Activated T-cell treated with anti-CD3 and anti-CD28 coated beads, Interleukin-2, amount 50 U/mL, for 1 hour (primary cell): ENCODE data around the gene EPHB1.
"Not testable (repeated sequence)": the region's sequence is repeated elsewhere in the genome, so short reads cannot be mapped to it uniquely, and the experiment has no call there.

Experiments used
- DNase-seq: peaks from one replicate; pipeline ENCODE4 v3.0.0-alpha.2; 2020

The EPHB1 gene

GRCh38 chr3:135233476-135233875, 438.4 kb downstream of the EPHB1 start:
- DNase-seq = not testable (repeated sequence)

- no peak for DNase-seq
These were observed 440.5 kb downstream of the EPHB1 start for GRCh38 chr3:135235541-135235940.

GRCh38 chr3:135237371-135238143, 442.5 kb downstream of the EPHB1 start:
- no peak for DNase-seq

DNA sequence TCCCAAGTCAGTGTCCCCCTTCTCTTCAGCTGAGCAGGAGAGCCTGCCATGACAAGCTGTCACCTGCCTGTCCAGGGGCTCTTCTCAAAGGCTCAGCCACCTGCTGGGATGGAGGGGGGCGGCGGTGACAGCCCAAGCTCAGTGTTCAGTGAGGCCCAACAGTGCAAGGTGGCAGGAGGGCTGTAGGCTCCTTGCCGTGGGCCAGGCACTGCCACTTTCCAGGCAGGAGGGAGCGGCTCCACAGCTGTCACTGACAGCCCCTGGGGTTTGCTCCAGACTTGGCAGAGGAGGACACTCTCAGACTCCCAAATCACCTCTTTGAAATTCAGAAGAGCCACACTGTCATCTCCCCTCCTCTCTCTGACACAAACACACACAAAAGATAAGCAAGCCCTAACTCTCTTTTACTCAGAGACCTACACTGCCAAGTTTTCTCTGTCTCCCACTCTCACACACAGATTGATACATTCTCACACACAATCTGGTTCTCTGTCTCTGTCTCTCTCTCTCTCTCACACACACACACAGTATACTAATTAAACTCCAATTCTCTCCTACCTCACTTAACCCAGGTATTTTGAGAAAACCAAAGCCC, 443.3 kb downstream of the EPHB1 start:
- no peak for DNase-seq

- no peak for DNase-seq
These were observed 444.0 kb downstream of the EPHB1 start for GRCh38 chr3:135238871-135239614.

DNA sequence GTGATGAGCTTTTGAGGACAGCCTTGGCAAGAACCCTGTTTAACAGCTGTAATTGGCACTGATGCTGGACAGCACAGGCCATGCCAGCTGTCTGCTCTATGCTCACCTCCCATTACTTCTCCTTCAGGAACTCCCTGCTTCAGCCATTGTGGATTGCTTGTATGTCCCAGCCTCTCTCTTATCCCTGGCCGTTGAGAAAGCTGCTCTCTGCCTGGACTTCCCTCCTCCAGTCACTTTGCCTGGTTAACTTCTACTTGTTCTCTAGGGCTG, 444.5 kb downstream of the EPHB1 start:
- no peak for DNase-seq

DNA sequence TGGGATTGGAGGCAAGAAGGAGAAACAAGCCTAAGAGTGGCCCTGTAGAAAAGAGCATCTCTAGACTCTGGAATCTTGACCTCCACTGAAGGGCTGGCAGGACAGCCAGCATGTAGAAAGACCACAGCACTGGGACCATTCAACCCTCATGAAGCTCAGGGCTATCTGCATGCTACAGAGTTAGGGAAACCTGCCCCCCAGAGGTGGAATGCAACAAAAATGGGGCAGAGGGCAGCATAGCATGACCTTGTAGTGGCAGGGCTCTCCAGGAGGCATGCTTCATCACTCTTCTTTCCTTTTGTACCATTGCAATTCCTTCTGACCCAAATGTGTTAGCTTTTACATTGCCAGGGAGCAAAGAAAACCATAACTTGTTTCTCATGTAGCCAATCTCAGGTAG, 445.4 kb downstream of the EPHB1 start:
- no peak for DNase-seq

DNA sequence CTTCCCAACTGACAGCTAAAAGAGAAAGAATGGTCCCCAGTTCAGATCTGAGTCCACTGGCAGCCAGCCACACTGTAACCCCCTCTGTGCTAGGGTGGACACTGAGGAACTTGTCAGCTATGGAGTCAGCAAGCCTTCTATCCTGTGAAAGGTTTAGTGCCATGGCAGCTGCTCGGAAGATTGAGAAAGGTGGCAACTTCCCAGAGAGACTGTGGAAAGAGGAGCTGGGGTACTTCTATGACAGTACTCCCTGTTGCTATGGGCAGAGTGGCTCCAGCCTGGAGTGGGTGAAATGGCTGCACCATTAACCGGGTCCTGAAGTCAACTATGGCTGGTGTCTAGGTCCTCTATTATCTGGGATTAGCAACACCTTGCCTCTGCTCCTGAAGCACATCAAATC, 447.2 kb downstream of the EPHB1 start:
- DNase-seq = no peak

- DNase-seq = no peak
These were observed 448.6 kb downstream of the EPHB1 start for GRCh38 chr3:135243616-135244015.

- no peak for DNase-seq
These were observed 451.0 kb downstream of the EPHB1 start for GRCh38 chr3:135246027-135246426.

DNA sequence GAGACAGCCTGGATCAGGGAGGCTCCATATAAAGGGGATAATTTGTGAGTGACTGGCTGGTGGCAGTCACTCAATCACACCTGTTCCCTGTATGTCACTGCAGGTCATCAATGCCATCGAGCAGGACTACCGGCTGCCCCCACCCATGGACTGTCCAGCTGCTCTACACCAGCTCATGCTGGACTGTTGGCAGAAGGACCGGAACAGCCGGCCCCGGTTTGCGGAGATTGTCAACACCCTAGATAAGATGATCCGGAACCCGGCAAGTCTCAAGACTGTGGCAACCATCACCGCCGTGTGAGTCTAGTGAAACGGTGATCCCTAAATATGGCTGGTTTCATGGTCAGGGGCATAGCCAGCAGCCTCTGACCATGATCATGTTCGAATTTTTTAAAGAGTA, 453.2 kb downstream of the EPHB1 start:
- no peak for DNase-seq

- DNase-seq = no peak
These were observed 454.1 kb downstream of the EPHB1 start for GRCh38 chr3:135249186-135249585.

- DNase-seq = no peak
These were observed 463.9 kb downstream of the EPHB1 start for GRCh38 chr3:135258916-135259315.

GRCh38 chr3:135260025-135260424, 465.0 kb downstream of the EPHB1 start:
- no peak for DNase-seq

DNA sequence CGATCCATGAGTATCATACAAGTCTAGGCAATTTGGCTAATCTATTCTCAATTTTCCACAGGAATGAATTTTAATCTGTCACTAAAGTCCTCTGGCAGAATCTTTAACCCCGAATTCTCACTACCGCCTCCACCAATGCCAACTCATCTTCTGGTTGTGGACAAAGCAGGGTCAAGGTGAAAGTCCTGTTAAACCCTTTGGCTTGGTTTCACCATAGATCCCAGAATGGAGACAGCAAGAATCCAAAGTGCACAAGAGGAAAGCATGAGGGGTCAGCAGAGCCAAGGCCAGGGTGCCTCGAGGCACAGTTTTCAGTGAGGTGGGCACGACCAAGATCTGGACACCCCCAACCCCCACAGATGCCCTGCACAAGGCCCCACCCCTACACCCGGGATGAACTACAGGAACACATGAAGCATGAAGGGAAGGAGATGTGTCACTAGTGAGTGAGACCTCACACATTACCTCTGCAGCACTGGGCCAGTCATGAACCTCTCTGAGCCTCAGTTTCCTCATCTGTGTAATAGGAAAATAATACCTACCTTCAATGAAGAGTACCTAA, 466.2 kb downstream of the EPHB1 start:
- DNase-seq = no peak

- no peak for DNase-seq
These were observed 466.9 kb downstream of the EPHB1 start for GRCh38 chr3:135261916-135262315.

DNA sequence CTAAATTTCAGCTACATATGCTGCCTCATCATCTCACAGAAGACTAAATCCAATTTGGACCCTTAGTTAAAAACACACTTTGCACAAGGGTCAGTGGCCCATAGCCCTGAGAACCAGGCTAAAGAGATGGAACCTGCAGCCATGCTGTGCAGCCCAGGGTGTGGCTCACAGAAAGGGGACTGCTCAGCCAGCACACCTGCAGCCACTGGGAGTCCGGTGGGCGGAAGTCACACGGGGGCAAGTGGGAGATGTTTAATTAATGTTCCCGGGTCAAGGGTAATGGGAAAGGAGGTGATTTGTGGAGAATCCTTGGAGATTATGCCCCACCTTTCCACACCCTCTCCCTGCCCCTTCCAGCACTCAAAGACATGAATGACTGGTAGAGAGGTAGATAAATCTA, 467.4 kb downstream of the EPHB1 start:
- DNase-seq = no peak

- no peak for DNase-seq
These were observed 468.3 kb downstream of the EPHB1 start for GRCh38 chr3:135263331-135263730.

DNA sequence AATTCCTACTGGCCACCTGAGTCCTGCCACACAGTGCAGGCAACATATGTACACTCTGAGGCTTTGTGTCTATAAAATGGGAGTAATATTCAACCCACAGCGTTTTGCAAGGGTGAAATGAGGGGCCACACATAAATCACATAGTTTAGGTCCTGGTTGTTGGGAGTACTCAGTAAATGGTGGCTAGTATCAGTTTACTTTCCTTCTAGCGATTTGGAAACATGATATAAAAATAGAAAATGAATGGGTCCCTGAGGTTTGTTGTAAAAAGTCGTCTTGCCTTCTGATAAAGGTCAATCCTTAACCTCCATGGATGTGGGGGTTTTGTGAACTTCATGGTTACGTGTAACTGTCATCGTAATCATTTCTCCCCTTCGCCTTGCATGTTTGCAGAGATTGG, 472.4 kb downstream of the EPHB1 start:
- DNase-seq = no peak

GRCh38 chr3:135268941-135269532, 474.0 kb downstream of the EPHB1 start:
- DNase-seq = no peak

GRCh38 chr3:135271177-135272025, 476.3 kb downstream of the EPHB1 start:
- DNase-seq = no peak

DNA sequence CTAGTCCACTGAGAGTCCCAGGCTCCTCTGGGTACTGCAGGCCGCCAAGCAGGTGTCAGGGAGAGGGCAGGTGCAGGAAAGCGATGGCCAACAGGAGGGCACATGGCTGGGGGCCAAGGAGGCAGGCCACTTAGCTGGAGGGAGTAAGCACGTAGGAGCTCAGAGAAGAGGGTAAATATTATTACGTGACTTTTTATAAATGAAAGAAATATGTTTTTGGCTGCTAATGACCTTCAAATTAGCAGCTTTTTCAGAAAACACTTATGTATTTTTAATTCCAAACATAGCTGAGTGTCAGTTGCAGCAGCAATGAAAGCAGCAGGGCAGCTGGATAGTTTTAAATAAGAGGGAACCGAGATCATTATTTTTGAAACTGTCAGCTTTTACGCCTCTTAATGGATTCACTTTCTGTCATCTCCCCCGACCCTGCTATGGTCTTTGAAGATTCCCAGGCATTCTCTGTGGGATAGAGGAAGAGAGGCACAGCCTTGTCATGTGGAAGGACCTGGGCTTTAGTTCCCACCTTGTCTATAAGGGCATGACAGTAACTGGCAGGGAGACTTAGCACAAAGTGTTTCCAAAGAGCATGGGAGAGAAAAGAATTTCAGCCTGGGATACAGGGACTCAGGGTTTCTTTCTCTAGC, 477.1 kb downstream of the EPHB1 start:
- DNase-seq = no peak
